NK-92 treated with Interleukin-12 subunit alpha and Interleukin-12 subunit beta, amount 100 ng/mL, for 24 hours (cell line): ENCODE results near the gene PPP2R5C.

ENCODE experiments used
- DNase-seq: peaks from one replicate; lab custom pipeline; 2025; lab: John Stamatoyannopoulos, UW

The PPP2R5C gene

GRCh38 chr14:101755591-101756324 lies 5.8 kb upstream of the PPP2R5C start:
- no peak for DNase-seq

GRCh38 chr14:101757064-101757838 lies 4.3 kb upstream of the PPP2R5C start:
- DNase-seq = no peak

- no peak for DNase-seq
These were observed 3.7 kb upstream of the PPP2R5C start for GRCh38 chr14:101757839-101758211.

- no peak for DNase-seq
These were observed 2.5 kb upstream of the PPP2R5C start for GRCh38 chr14:101758913-101759593.

- DNase-seq = peak; percentile 90
These were observed 1.1 kb upstream of the PPP2R5C start for GRCh38 chr14:101760138-101761011.

- no peak for DNase-seq
These were observed 496 bp downstream of the PPP2R5C start for GRCh38 chr14:101761881-101762529.

GRCh38 chr14:101762530-101763101 lies 1.1 kb downstream of the PPP2R5C start:
- no peak for DNase-seq

GRCh38 chr14:101763941-101764709 lies 2.6 kb downstream of the PPP2R5C start:
- no peak for DNase-seq

- DNase-seq = no peak
These were observed 6.3 kb downstream of the PPP2R5C start for GRCh38 chr14:101767618-101768362.

- DNase-seq = no peak
These were observed 8.7 kb downstream of the PPP2R5C start for GRCh38 chr14:101770183-101770582.

GRCh38 chr14:101772770-101773169 lies 11.3 kb downstream of the PPP2R5C start:
- no peak for DNase-seq

GRCh38 chr14:101773378-101773777 lies 11.9 kb downstream of the PPP2R5C start:
- no peak for DNase-seq

- no peak for DNase-seq
These were observed 12.7 kb downstream of the PPP2R5C start for GRCh38 chr14:101774006-101774795.

- DNase-seq = no peak
These were observed 13.3 kb downstream of the PPP2R5C start for GRCh38 chr14:101774814-101775213.

GRCh38 chr14:101775826-101776225 lies 14.3 kb downstream of the PPP2R5C start:
- DNase-seq = no peak

- DNase-seq = no peak
These were observed 14.8 kb downstream of the PPP2R5C start for GRCh38 chr14:101776344-101776743.

- no peak for DNase-seq
These were observed 18.9 kb downstream of the PPP2R5C start for GRCh38 chr14:101780390-101780789.

GRCh38 chr14:101780887-101781239 lies 19.4 kb downstream of the PPP2R5C start:
- no peak for DNase-seq
